Measurements from ENCODE around the gene TTC9C.

- TF ChIP-seq POLR2AphosphoS5 (IDR thresholded peaks at IDR 0.05; ENCODE audit: low read depth, low read length) (no peak), POU2F2 (IDR thresholded peaks at IDR 0.05; ENCODE audit: low read depth, low read length) (no peak), POLR2A (IDR thresholded peaks at IDR 0.05; ENCODE audit: low read depth, low read length) (no peak), TAF1 (IDR thresholded peaks at IDR 0.05; ENCODE audit: low read depth, low read length) (no peak), SPI1 (IDR thresholded peaks at IDR 0.05; ENCODE audit: low read depth, low read length) (no peak)
Measured at GRCh38 chr11:62713343-62713742, 14.9 kb upstream of the TTC9C start.
